Endometrial microvascular endothelial cells (primary cell): Measurements from ENCODE around the gene PCDHA1. TPM values are rescaled to one million over a fixed set of nuclear protein-coding genes. Genes with fewer than 3 reads are reported as not detected.

Source experiments
- in situ Hi-C: cut with HindIII; loops from 2 replicates; pipeline ENCODE4 v1.10.0; 2017; ENCODE audit warnings: low sequenced_read_pairs, low pct_unique_long_range_greater_than_20kb; ENCODE audit errors: inconsistent ontology term
- total RNA-seq: library from RNA; depleted of rRNA; stranded (reverse); fragments of >200 nt; gene quantifications from one replicate; pipeline ENCODE4 v1.2.3, GENCODE V29; 2015; ENCODE audit errors: inconsistent ontology term

PCDHA1 gene
- total RNA-seq, 1 donor from 2014 or later = not detected

- in situ Hi-C loops = no loop called here
These were observed 218.1 kb downstream of the PCDHA1 start for GRCh38 chr5:141003791-141004611.

GRCh38 chr5:141007791-141008190 is 221.9 kb downstream of the PCDHA1 start:
- in situ Hi-C loops = no loop called here

- in situ Hi-C loops = no loop called here
These were observed 224.3 kb downstream of the PCDHA1 start for GRCh38 chr5:141010047-141010793.

- in situ Hi-C loops = no loop called here
These were observed 232.0 kb downstream of the PCDHA1 start for GRCh38 chr5:141017943-141018342.

GRCh38 chr5:141022384-141022783 is 236.4 kb downstream of the PCDHA1 start:
- in situ Hi-C loops = no loop called here

- in situ Hi-C loops = no loop called here
These were observed 245.1 kb downstream of the PCDHA1 start for GRCh38 chr5:141031006-141031405.

GRCh38 chr5:141032626-141033025 is 246.7 kb downstream of the PCDHA1 start:
- in situ Hi-C loops = no loop called here

GRCh38 chr5:141039061-141039460 is 253.1 kb downstream of the PCDHA1 start:
- in situ Hi-C loops = no loop called here

GRCh38 chr5:141039517-141039916 is 253.6 kb downstream of the PCDHA1 start:
- in situ Hi-C loops = no loop called here

- in situ Hi-C loops = no loop called here
These were observed 254.3 kb downstream of the PCDHA1 start for GRCh38 chr5:141040093-141040770.

- in situ Hi-C loops = no loop called here
These were observed 255.0 kb downstream of the PCDHA1 start for GRCh38 chr5:141040771-141041426.

- in situ Hi-C loops = no loop called here
These were observed 255.5 kb downstream of the PCDHA1 start for GRCh38 chr5:141041427-141041785.

GRCh38 chr5:141042555-141042954 is 256.6 kb downstream of the PCDHA1 start:
- in situ Hi-C loops = no loop called here

GRCh38 chr5:141050622-141051520 is 264.9 kb downstream of the PCDHA1 start, which contains the start of gene PCDHB1:
Gene PCDHB1 (plus strand): TSS chr5:141051374. CDS start chr5:141051471, 97 bp downstream.
- in situ Hi-C loops = no loop called here

GRCh38 chr5:141051521-141051866 is 265.6 kb downstream of the PCDHA1 start:
- in situ Hi-C loops = no loop called here
